HPDE6-E6E7 (cell line): Measurements from ENCODE around the gene TARS3.
"Not testable (repeated sequence)": the region's sequence is repeated elsewhere in the genome, so short reads cannot be mapped to it uniquely, and the experiment has no call there.

Experiments used
- DNase-seq: peaks from one replicate; pipeline ENCODE4 v3.0.0; 2011; ENCODE audit warnings: missing footprints; ENCODE audit errors: extremely low spot score

TARS3 gene

GRCh38 chr15:101723874-101724674 lies at the start of gene TARS3:
Gene TARS3, minus strand, starts transcription at chr15:101724473. Its CDS starts 86 bp downstream, at chr15:101724387.
- peak; percentile 89 for DNase-seq

- DNase-seq = no peak
Measured at GRCh38 chr15:101773496-101774100, 49.3 kb upstream of the TARS3 start.

GRCh38 chr15:101772921-101773320 lies 48.6 kb upstream of the TARS3 start:
- no peak for DNase-seq

- not testable (repeated sequence) for DNase-seq
Measured at GRCh38 chr15:101767083-101767640, 42.9 kb upstream of the TARS3 start.

- DNase-seq = no peak
Measured at GRCh38 chr15:101765772-101766456, 41.6 kb upstream of the TARS3 start.

- not testable (repeated sequence) for DNase-seq
Measured at GRCh38 chr15:101765340-101765671, 41.0 kb upstream of the TARS3 start.

- not testable (repeated sequence) for DNase-seq
Measured at GRCh38 chr15:101764669-101765339, 40.5 kb upstream of the TARS3 start.

GRCh38 chr15:101746716-101747082 lies 22.4 kb upstream of the TARS3 start:
- DNase-seq = not testable (repeated sequence)

- DNase-seq = not testable (repeated sequence)
Measured at GRCh38 chr15:101734837-101735236, 10.6 kb upstream of the TARS3 start.

GRCh38 chr15:101733545-101733944 lies 9.3 kb upstream of the TARS3 start:
- DNase-seq = no peak

- DNase-seq = no peak
Measured at GRCh38 chr15:101732772-101733171, 8.5 kb upstream of the TARS3 start.

GRCh38 chr15:101731746-101732145 lies 7.5 kb upstream of the TARS3 start:
- DNase-seq = no peak

- DNase-seq = no peak
Measured at GRCh38 chr15:101727186-101727585, 2.9 kb upstream of the TARS3 start.

- DNase-seq = no peak
Measured at GRCh38 chr15:101725073-101725472, 800 bp upstream of the TARS3 start.

- DNase-seq = no peak
Measured at GRCh38 chr15:101724675-101725005, 367 bp upstream of the TARS3 start.

GRCh38 chr15:101723171-101723873 lies 951 bp downstream of the TARS3 start:
- no peak for DNase-seq

- no peak for DNase-seq
Measured at GRCh38 chr15:101718896-101719295, 5.4 kb downstream of the TARS3 start.

- no peak for DNase-seq
Measured at GRCh38 chr15:101712078-101712477, 12.2 kb downstream of the TARS3 start.

GRCh38 chr15:101710806-101711205 lies 13.5 kb downstream of the TARS3 start:
- DNase-seq = no peak

- no peak for DNase-seq
Measured at GRCh38 chr15:101709466-101709865, 14.8 kb downstream of the TARS3 start.

GRCh38 chr15:101707983-101708382 lies 16.3 kb downstream of the TARS3 start:
- DNase-seq = no peak
